Measurements from ENCODE around the gene ZP4.

- TF ChIP-seq CEBPB (IDR thresholded peaks at IDR 0.05) (no peak), RAD21 (IDR thresholded peaks at IDR 0.05; ENCODE audit: low read depth) (no peak), CREB1 (IDR thresholded peaks at IDR 0.05; ENCODE audit: low read depth) (no peak), FOXM1 (IDR thresholded peaks at IDR 0.05; ENCODE audit: borderline replicate concordance, low read depth) (no peak), EGR1 (IDR thresholded peaks at IDR 0.05) (no peak), REST (IDR thresholded peaks at IDR 0.05; ENCODE audit: low read depth) (no peak), TCF12 (IDR thresholded peaks at IDR 0.05; ENCODE audit: low read depth) (no peak), EP300 (IDR thresholded peaks at IDR 0.05; ENCODE audit: borderline replicate concordance) (no peak), YY1 (IDR thresholded peaks at IDR 0.05; ENCODE audit: low read depth) (no peak)
Observed at GRCh38 chr1:237852342-237852741, 38.4 kb downstream of the ZP4 start.
